Measurements from ENCODE around the gene FAM237B.

FAM237B gene

DNA sequence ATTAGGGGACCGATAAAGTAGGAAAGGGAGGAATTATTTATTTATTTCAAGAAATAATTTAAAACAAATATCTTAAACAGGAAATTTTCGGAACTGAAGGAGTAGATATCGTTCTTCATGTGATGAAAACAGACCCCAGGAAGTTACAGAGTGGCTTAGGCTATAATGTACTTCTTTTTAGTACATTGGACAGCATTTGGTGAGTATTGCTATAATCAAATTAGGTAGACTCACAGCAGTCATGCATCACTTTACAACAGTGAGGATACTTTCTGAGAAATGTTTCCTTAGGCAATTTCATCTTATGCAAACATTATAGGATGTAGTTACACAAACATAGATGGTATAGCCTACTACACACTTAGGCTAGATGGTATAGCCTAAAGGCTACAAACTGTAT is 33.0 kb downstream of the FAM237B start:
- peaks cover 35% of the 10 kb centered on the region for H3K36me3 Mint-ChIP-seq (ENCODE audit: low read depth)
- no peak overlapping the region for H3K4me3 Mint-ChIP-seq
- no peak for TF ChIP-seq CTCF (IDR thresholded peaks at IDR 0.05; ENCODE audit: unreplicated experiment in 3 of 3)
- no peak overlapping the region for H3K27ac Mint-ChIP-seq
- H3K9me3 Mint-ChIP-seq, result no peaks in the 10 kb centered on the region
- no peaks in the 10 kb centered on the region for H3K4me1 Mint-ChIP-seq
- no peaks in the 10 kb centered on the region for H3K27me3 Mint-ChIP-seq (ENCODE audit: low read depth)

- Mint-ChIP-seq H3K36me3 (ENCODE audit: low read depth) (no peaks in the 10 kb centered on the region), H3K27ac (no peak overlapping the region), H3K4me1 (no peaks in the 10 kb centered on the region), H3K9me3 (no peaks in the 10 kb centered on the region), H3K27me3 (ENCODE audit: low read depth) (no peaks in the 10 kb centered on the region), H3K4me3 (no peak overlapping the region)
- TF ChIP-seq CTCF (IDR thresholded peaks at IDR 0.05; ENCODE audit: unreplicated experiment in 3 of 3), result no peak
Measured at GRCh38 chr7:90276033-90276728, 44.9 kb downstream of the FAM237B start.

DNA sequence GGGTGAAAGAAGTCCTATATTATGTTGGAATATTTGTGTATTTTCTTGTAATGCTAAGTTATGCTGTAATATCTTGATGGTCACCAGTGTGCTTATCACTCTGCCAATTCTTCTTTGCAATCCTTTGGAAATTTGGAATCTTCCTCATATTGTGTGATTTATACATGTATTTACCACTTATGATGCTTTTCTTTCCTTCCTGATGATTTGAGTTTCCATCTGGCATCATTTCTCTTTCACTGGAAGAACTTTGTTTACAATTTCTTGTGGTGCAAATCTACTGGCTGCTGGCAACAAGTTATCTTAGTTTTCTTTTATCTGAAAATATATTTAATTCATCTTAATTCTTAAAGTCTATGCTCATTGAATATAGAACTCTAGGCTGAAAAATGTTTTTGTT is 46.9 kb downstream of the FAM237B start:
- Mint-ChIP-seq H3K36me3 (ENCODE audit: low read depth) (no peaks in the 10 kb centered on the region), H3K4me1 (no peaks in the 10 kb centered on the region), H3K27me3 (ENCODE audit: low read depth) (no peaks in the 10 kb centered on the region), H3K4me3 (no peak overlapping the region), H3K9me3 (no peaks in the 10 kb centered on the region), H3K27ac (no peak overlapping the region)
- TF ChIP-seq CTCF (IDR thresholded peaks at IDR 0.05; ENCODE audit: unreplicated experiment in 3 of 3), result no peak

DNA sequence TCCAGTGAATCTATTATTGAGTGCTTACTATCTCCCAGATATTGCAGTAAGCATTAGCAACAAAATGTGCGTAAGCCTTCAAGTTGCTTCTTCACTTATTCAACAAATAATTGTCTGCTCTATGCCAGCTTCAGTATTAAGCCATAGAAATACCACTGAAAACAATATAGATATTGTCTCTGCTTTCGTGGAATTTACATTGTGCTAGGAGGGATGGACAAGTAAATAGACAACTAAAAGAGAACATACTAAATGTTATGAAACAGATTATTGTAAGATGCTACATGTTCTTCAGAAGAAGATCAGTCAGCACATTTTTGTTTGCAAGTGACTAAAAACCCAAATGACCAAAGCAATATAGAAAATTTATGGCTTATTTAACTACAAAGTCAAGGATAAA is 48.9 kb downstream of the FAM237B start:
- no peak overlapping the region for H3K4me3 Mint-ChIP-seq
- no peaks in the 10 kb centered on the region for H3K36me3 Mint-ChIP-seq (ENCODE audit: low read depth)
- no peak overlapping the region for H3K27ac Mint-ChIP-seq
- no peaks in the 10 kb centered on the region for H3K27me3 Mint-ChIP-seq (ENCODE audit: low read depth)
- H3K4me1 Mint-ChIP-seq, result no peaks in the 10 kb centered on the region
- TF ChIP-seq CTCF (IDR thresholded peaks at IDR 0.05; ENCODE audit: unreplicated experiment in 3 of 3), result no peak
- no peaks in the 10 kb centered on the region for H3K9me3 Mint-ChIP-seq

DNA sequence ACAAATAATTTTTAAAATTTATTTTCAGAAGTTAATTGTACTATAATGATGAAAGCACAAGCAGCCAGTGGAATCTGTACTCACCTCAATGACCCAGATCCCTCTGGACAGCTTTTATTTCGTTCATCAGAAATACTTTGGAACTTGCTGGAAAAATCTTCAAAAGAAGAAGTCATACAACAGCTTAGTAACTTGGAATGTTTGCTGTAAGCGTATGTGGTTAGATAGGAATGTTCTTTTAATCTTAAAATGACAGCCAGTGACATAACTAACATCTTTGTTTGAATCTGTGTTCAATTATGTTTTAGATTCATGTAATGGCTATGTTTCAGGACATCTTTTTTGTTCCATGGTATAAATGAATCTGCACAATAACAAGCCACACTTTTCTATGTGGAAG is 49.4 kb downstream of the FAM237B start:
- no peaks in the 10 kb centered on the region for H3K9me3 Mint-ChIP-seq
- H3K27ac Mint-ChIP-seq, result no peak overlapping the region
- no peaks in the 10 kb centered on the region for H3K27me3 Mint-ChIP-seq (ENCODE audit: low read depth)
- H3K4me3 Mint-ChIP-seq, result no peak overlapping the region
- no peaks in the 10 kb centered on the region for H3K36me3 Mint-ChIP-seq (ENCODE audit: low read depth)
- TF ChIP-seq CTCF (IDR thresholded peaks at IDR 0.05; ENCODE audit: unreplicated experiment in 3 of 3), result no peak
- no peaks in the 10 kb centered on the region for H3K4me1 Mint-ChIP-seq

- Mint-ChIP-seq H3K36me3 (ENCODE audit: low read depth) (no peaks in the 10 kb centered on the region), H3K4me1 (no peaks in the 10 kb centered on the region), H3K27me3 (ENCODE audit: low read depth) (no peaks in the 10 kb centered on the region), H3K4me3 (no peak overlapping the region), H3K9me3 (no peaks in the 10 kb centered on the region), H3K27ac (no peak overlapping the region)
- no peak for TF ChIP-seq CTCF (IDR thresholded peaks at IDR 0.05; ENCODE audit: unreplicated experiment in 3 of 3)
Measured at GRCh38 chr7:90270431-90271178, 50.5 kb downstream of the FAM237B start.

All from nephron (organoid).